ENCODE results near the gene APOBEC3A. TPM values are rescaled to one million over a fixed set of nuclear protein-coding genes. Genes with fewer than 3 reads are reported as not detected.
A peak's percentile ranks its signal among the peaks of the same experiment; 100 is the strongest.
"Not testable (repeated sequence)": the region's sequence is repeated elsewhere in the genome, so short reads cannot be mapped to it uniquely, and the experiment has no call there.

APOBEC3A gene
- total RNA-seq, 1 donor from 2014 or later = not detected

GRCh38 chr22:38941488-38941987 lies 15.9 kb upstream of the APOBEC3A start:
- intact Hi-C loops (cut with micrococcal nuclease) = loop anchor here (1.0 kb wide), 2 partner anchors 44 to 69 kb away; partner anchors contain the start of gene CBX6
- H3K9me3 Mint-ChIP-seq = no peaks in the 10 kb centered on the region
- ChIA-PET CTCF (interaction anchor here (1.0 to 1.7 kb wide), 3 partner anchors 14 to 71 kb away, joined by 3 to 8 read pairs (median 4); no protein-coding TSS in a partner anchor), POLR2A (interaction anchor here (0.6 to 1.7 kb wide), 15 partner anchors 10 to 410 kb away, joined by 3 to 19 read pairs (median 4); partner anchors contain the start of genes APOBEC3B, CBX6 and RPL3)
- DNase-seq = peak; percentile 35
- peaks cover 13% of the 10 kb centered on the region for H3K27me3 Mint-ChIP-seq
- peaks cover 45% of the 10 kb centered on the region for H3K4me1 Mint-ChIP-seq
- peak overlapping the region; percentile 82 for H3K27ac Mint-ChIP-seq
- peak; percentile 92 for ATAC-seq (ENCODE audit: low read depth)
- peak overlapping the region; percentile 62 for H3K4me3 Mint-ChIP-seq
- TF ChIP-seq CTCF (IDR thresholded peaks at IDR 0.05) = no peak
- H3K36me3 Mint-ChIP-seq (ENCODE audit: low read depth) = no peaks in the 10 kb centered on the region

- peaks cover 53% of the 10 kb centered on the region for H3K4me1 Mint-ChIP-seq
- ATAC-seq (ENCODE audit: low read depth) (no peak), DNase-seq (no peak)
- no peaks in the 10 kb centered on the region for H3K36me3 Mint-ChIP-seq (ENCODE audit: low read depth)
- ChIA-PET CTCF (interaction anchor here (1.2 to 1.3 kb wide), 2 partner anchors 15 to 31 kb away, joined by 4 to 5 read pairs; no protein-coding TSS in a partner anchor), POLR2A (interaction anchor here (1.7 kb wide), 1 partner anchor 72 kb away, joined by 11 read pairs; the partner anchor contains the start of gene CBX6)
- H3K27me3 Mint-ChIP-seq = peaks cover 22% of the 10 kb centered on the region
- peak overlapping the region; percentile 47 for H3K27ac Mint-ChIP-seq
- no peak for TF ChIP-seq CTCF (IDR thresholded peaks at IDR 0.05)
- intact Hi-C loops (cut with micrococcal nuclease) = no loop called here
- no peaks in the 10 kb centered on the region for H3K9me3 Mint-ChIP-seq
- peak overlapping the region; percentile 65 for H3K4me3 Mint-ChIP-seq
Observed at GRCh38 chr22:38942702-38943101, 14.7 kb upstream of the APOBEC3A start.

- intact Hi-C loops (cut with micrococcal nuclease) = no loop called here
- Mint-ChIP-seq H3K27me3 (peaks cover 22% of the 10 kb centered on the region), H3K4me1 (peaks cover 56% of the 10 kb centered on the region), H3K9me3 (no peaks in the 10 kb centered on the region), H3K27ac (no peak overlapping the region), H3K36me3 (ENCODE audit: low read depth) (no peaks in the 10 kb centered on the region), H3K4me3 (peak overlapping the region; percentile 65)
- TF ChIP-seq CTCF (IDR thresholded peaks at IDR 0.05) = no peak
- no peak for ATAC-seq (ENCODE audit: low read depth)
- no peak for DNase-seq
- POLR2A ChIA-PET = no interaction called here
- CTCF ChIA-PET = interaction anchor here (1.2 to 1.3 kb wide), 2 partner anchors 15 to 30 kb away, joined by 4 to 5 read pairs; no protein-coding TSS in a partner anchor
Observed at GRCh38 chr22:38943201-38943600, 14.2 kb upstream of the APOBEC3A start.

- intact Hi-C loops (cut with micrococcal nuclease) = no loop called here
- DNase-seq (no peak), ATAC-seq (ENCODE audit: low read depth) (no peak)
- ChIA-PET POLR2A (interaction anchor here (0.6 kb wide), 1 partner anchor 71 kb away, joined by 8 read pairs; no protein-coding TSS in a partner anchor), CTCF (no interaction called here)
- peaks cover 25% of the 10 kb centered on the region for H3K27me3 Mint-ChIP-seq
- H3K4me3 Mint-ChIP-seq = no peak overlapping the region
- no peaks in the 10 kb centered on the region for H3K36me3 Mint-ChIP-seq (ENCODE audit: low read depth)
- no peak for TF ChIP-seq CTCF (IDR thresholded peaks at IDR 0.05)
- peaks cover 56% of the 10 kb centered on the region for H3K4me1 Mint-ChIP-seq
- no peak overlapping the region for H3K27ac Mint-ChIP-seq
- no peaks in the 10 kb centered on the region for H3K9me3 Mint-ChIP-seq
Observed at GRCh38 chr22:38943882-38944281, 13.5 kb upstream of the APOBEC3A start.

DNA sequence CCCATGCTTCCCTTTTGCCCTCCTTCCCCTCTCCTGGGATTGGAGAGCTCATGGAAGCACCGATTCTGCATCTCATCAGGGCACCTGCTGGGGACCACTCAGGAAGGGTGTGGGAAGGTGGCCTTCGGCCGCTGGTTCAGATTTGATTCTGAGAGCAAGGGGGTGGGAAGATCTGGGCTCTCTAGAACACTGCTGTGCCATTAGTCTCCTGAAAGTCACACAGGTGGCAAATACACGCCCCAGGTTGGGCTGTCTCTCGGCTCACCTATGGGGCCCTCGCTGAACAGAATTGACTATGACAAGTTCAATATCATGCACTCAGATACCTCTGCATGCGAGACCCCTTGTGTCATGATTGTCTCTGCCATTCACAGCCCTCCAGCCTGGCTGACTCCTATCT lies 12.8 kb upstream of the APOBEC3A start:
- Mint-ChIP-seq H3K4me1 (peaks cover 56% of the 10 kb centered on the region), H3K4me3 (no peak overlapping the region), H3K27me3 (peaks cover 27% of the 10 kb centered on the region), H3K27ac (no peak overlapping the region), H3K36me3 (ENCODE audit: low read depth) (no peaks in the 10 kb centered on the region), H3K9me3 (no peaks in the 10 kb centered on the region)
- TF ChIP-seq CTCF (IDR thresholded peaks at IDR 0.05) = no peak
- CTCF ChIA-PET = no interaction called here
- POLR2A ChIA-PET = interaction anchor here (0.6 kb wide), 1 partner anchor 71 kb away, joined by 8 read pairs; no protein-coding TSS in a partner anchor
- no peak for DNase-seq
- intact Hi-C loops (cut with micrococcal nuclease) = no loop called here
- ATAC-seq (ENCODE audit: low read depth) = no peak

DNA sequence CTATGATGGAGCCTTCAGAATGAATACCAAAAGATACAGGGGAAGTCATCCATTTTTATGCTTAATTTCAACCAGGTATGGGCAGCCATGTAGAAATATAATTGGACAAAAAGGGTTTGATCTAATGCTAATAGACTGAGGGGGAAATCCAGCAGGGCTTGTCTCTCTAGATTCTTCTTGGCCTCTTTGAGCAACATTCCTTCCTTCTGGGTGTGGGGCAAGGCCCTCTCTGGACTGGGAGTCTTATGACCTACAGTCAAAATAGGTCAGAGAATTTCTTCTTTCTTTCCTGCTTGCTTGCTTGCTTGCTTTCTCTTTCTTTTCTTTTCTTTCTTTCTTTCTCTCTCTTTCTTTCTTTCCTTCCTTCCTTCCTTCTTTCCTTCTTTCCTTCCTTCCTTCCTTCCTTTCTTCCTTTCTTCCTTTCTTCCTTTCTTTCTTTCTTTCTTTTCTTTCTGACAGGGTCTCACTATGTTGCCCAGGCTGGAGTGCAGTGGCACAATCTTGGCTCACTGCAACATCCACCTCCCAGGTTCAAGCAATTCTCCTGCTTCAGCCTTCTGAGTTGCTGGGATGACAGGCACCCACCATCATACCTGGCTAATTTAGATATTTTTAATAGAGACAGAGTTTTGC lies 11.6 kb upstream of the APOBEC3A start:
- H3K4me1 Mint-ChIP-seq = peaks cover 52% of the 10 kb centered on the region
- H3K4me3 Mint-ChIP-seq; DNase-seq; CTCF ChIA-PET; H3K9me3 Mint-ChIP-seq; ATAC-seq (ENCODE audit: low read depth); POLR2A ChIA-PET; H3K36me3 Mint-ChIP-seq (ENCODE audit: low read depth); H3K27ac Mint-ChIP-seq; intact Hi-C loops (cut with micrococcal nuclease): not testable (repeated sequence)
- H3K27me3 Mint-ChIP-seq = peaks cover 29% of the 10 kb centered on the region

All from activated B cell treated with CpG ODN at 0.5 μM for 24 hours (primary cell).